Measurements from ENCODE around the gene HDAC5.

- TF ChIP-seq POLR2AphosphoS5 (IDR thresholded peaks at IDR 0.05; ENCODE audit: low read depth, low read length) (no peak), REST (IDR thresholded peaks at IDR 0.05; ENCODE audit: insufficient read depth in 1 of 2, low read depth in 2 of 2, low read length in 2 of 2) (no peak)
Observed at GRCh38 chr17:44134752-44135568, 11.5 kb upstream of the HDAC5 start.
